IPS-18a (cell line): ENCODE measurements around the gene CD8B.

Experiments
- H3K27ac ChIP-seq: one replicate; pipeline ENCODE4 v1.5.1; 2013; ENCODE audit warnings: low read length
- H3K27me3 ChIP-seq: one replicate; pipeline ENCODE4 v1.6.1; 2013; ENCODE audit warnings: mild to moderate bottlenecking, low read length; ENCODE audit not compliant: control insufficient read depth, insufficient read depth
- H3K36me3 ChIP-seq: one replicate; pipeline ENCODE4 v1.6.1; 2013; ENCODE audit warnings: low read depth, low read length; ENCODE audit not compliant: control insufficient read depth
- H3K4me1 ChIP-seq: one replicate; pipeline ENCODE4 v1.6.1; 2013; ENCODE audit warnings: low read depth, low read length; ENCODE audit not compliant: control insufficient read depth
- H3K4me3 ChIP-seq: one replicate; pipeline ENCODE4 v1.5.1; 2013; ENCODE audit warnings: low read length
- H3K9ac ChIP-seq: one replicate; pipeline ENCODE4 v1.6.1; 2013; ENCODE audit warnings: mild to moderate bottlenecking, low read length, moderate library complexity
- H3K9me3 ChIP-seq: one replicate; pipeline ENCODE4 v1.6.1; 2013; ENCODE audit warnings: low read depth, low read length; ENCODE audit not compliant: control insufficient read depth

The CD8B gene

GRCh38 chr2:86778957-86779356 lies 82.7 kb downstream of the CD8B start:
- H3K36me3 ChIP-seq, result peaks cover 5% of the 10 kb centered on the region
- no peak overlapping the region for H3K27ac ChIP-seq
- no peaks in the 10 kb centered on the region for H3K27me3 ChIP-seq
- H3K4me3 ChIP-seq, result no peak overlapping the region
- no peak overlapping the region for H3K9ac ChIP-seq
- H3K4me1 ChIP-seq, result peaks cover 7% of the 10 kb centered on the region
- no peaks in the 10 kb centered on the region for H3K9me3 ChIP-seq

- Histone ChIP-seq H3K27ac (no peak overlapping the region), H3K36me3 (peaks cover 16% of the 10 kb centered on the region), H3K9me3 (no peaks in the 10 kb centered on the region), H3K9ac (no peak overlapping the region), H3K4me3 (no peak overlapping the region), H3K27me3 (no peaks in the 10 kb centered on the region), H3K4me1 (peaks cover 11% of the 10 kb centered on the region)
Measured at GRCh38 chr2:86776532-86776931, 85.2 kb downstream of the CD8B start.

GRCh38 chr2:86775338-86775737 lies 86.3 kb downstream of the CD8B start:
- Histone ChIP-seq H3K27me3 (no peaks in the 10 kb centered on the region), H3K4me3 (no peak overlapping the region), H3K9ac (no peak overlapping the region), H3K36me3 (peaks cover 27% of the 10 kb centered on the region), H3K4me1 (peaks cover 11% of the 10 kb centered on the region), H3K27ac (no peak overlapping the region), H3K9me3 (no peaks in the 10 kb centered on the region)

- Histone ChIP-seq H3K27ac (no peak overlapping the region), H3K9me3 (no peaks in the 10 kb centered on the region), H3K36me3 (peaks cover 30% of the 10 kb centered on the region), H3K4me3 (no peak overlapping the region), H3K27me3 (no peaks in the 10 kb centered on the region), H3K9ac (no peak overlapping the region), H3K4me1 (peaks cover 11% of the 10 kb centered on the region)
Measured at GRCh38 chr2:86774862-86775261, 86.8 kb downstream of the CD8B start.

- Histone ChIP-seq H3K36me3 (peaks cover 42% of the 10 kb centered on the region), H3K4me3 (no peak overlapping the region), H3K9me3 (no peaks in the 10 kb centered on the region), H3K27me3 (no peaks in the 10 kb centered on the region), H3K27ac (no peak overlapping the region), H3K9ac (no peak overlapping the region), H3K4me1 (peaks cover 11% of the 10 kb centered on the region)
Measured at GRCh38 chr2:86772611-86773010, 89.1 kb downstream of the CD8B start.

- Histone ChIP-seq H3K27ac (no peak overlapping the region), H3K27me3 (no peaks in the 10 kb centered on the region), H3K9ac (no peak overlapping the region), H3K4me3 (no peak overlapping the region), H3K36me3 (peaks cover 48% of the 10 kb centered on the region), H3K9me3 (no peaks in the 10 kb centered on the region), H3K4me1 (peaks cover 11% of the 10 kb centered on the region)
Measured at GRCh38 chr2:86770816-86771301, 90.8 kb downstream of the CD8B start.

GRCh38 chr2:86769838-86770237 lies 91.8 kb downstream of the CD8B start:
- H3K27me3 ChIP-seq, result no peaks in the 10 kb centered on the region
- H3K36me3 ChIP-seq, result peaks cover 50% of the 10 kb centered on the region
- peaks cover 10% of the 10 kb centered on the region for H3K4me1 ChIP-seq
- H3K9ac ChIP-seq, result no peak overlapping the region
- no peak overlapping the region for H3K27ac ChIP-seq
- H3K4me3 ChIP-seq, result no peak overlapping the region
- no peaks in the 10 kb centered on the region for H3K9me3 ChIP-seq

GRCh38 chr2:86768189-86768949 lies 93.3 kb downstream of the CD8B start:
- Histone ChIP-seq H3K27me3 (no peaks in the 10 kb centered on the region), H3K27ac (no peak overlapping the region), H3K4me1 (no peaks in the 10 kb centered on the region), H3K9me3 (no peaks in the 10 kb centered on the region), H3K9ac (no peak overlapping the region), H3K4me3 (no peak overlapping the region), H3K36me3 (peaks cover 44% of the 10 kb centered on the region)
